ENCODE results near the gene DENND5A.
"Not testable (repeated sequence)": the region's sequence is repeated elsewhere in the genome, so short reads cannot be mapped to it uniquely, and the experiment has no call there.

Gene DENND5A

GRCh38 chr11:9209604-9210003 lies 55.5 kb downstream of the DENND5A start:
- Mint-ChIP-seq H3K27ac (peak overlapping the region; percentile 82), H3K4me3 (peak overlapping the region; percentile 55), H3K4me1 (ENCODE audit: low read depth) (peaks cover 66% of the 10 kb centered on the region)
- not testable (repeated sequence) for H3K9me3 Mint-ChIP-seq (ENCODE audit: low read depth); H3K36me3 Mint-ChIP-seq; H3K27me3 Mint-ChIP-seq

DNA sequence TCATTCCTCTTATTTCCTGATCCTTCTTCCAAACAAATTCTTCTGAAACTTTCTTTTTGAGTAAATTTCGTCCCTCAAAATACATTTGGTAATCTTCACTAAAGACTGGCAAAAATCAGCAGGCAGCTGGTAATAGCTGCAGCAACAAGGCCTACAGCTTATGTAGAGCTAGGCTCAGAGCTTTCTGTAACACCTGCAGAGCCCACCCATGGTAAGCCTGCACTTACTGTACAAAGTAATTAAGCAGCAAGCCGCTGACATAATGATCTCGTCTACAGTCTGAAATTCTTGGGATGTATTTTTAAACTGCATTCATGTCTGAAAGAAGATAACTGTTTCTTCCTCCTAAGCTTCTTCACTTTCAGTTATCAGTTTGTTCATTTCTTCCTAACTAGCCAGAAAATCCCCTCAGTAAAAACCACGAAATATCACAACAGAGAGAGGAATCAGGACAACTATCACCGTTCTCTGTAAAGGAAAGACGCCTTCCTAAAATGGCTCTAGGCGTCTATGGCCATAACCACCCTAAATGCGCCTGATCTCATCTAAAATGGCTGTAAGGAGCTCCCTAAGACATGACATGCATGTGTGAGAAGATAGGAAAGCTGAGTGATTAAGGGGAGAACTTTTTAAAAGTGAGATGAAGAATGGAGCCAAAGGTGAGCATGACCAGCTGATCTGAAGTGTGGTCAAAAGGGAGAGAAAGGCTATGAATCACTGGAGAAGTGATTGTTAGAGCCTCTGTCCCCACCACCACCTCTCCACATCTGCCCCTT lies 56.2 kb downstream of the DENND5A start:
- Mint-ChIP-seq H3K4me1 (ENCODE audit: low read depth) (peaks cover 63% of the 10 kb centered on the region), H3K27me3 (no peaks in the 10 kb centered on the region), H3K36me3 (no peaks in the 10 kb centered on the region), H3K27ac (peak overlapping the region; percentile 82), H3K4me3 (peak overlapping the region; percentile 55), H3K9me3 (ENCODE audit: low read depth) (no peaks in the 10 kb centered on the region)

- no peaks in the 10 kb centered on the region for H3K27me3 Mint-ChIP-seq
- H3K27ac Mint-ChIP-seq, result no peak overlapping the region
- H3K4me1 Mint-ChIP-seq (ENCODE audit: low read depth), result peaks cover 69% of the 10 kb centered on the region
- H3K36me3 Mint-ChIP-seq, result peaks cover 8% of the 10 kb centered on the region
- H3K4me3 Mint-ChIP-seq, result no peak overlapping the region
- H3K9me3 Mint-ChIP-seq (ENCODE audit: low read depth), result no peaks in the 10 kb centered on the region
Measured at GRCh38 chr11:9207229-9207628, 57.9 kb downstream of the DENND5A start.

DNA sequence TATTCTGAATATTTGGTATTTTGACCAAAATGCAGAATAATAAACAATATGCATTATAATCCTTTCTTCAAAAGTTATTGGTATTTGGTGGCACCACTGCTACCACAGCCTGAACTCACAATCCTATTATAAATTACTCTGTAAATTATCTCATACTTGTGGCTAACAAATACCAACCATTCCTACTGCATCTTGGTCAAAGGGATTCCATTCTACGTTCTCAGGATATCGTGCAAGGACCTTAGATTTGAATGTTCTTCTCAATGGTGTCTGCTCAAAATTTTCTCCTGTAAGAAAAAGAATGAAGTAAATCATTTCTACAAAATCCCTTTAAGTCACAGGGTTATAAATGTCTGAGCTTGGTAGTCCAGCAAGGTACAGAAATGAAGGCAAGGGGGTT lies 58.7 kb downstream of the DENND5A start:
- Mint-ChIP-seq H3K36me3 (peaks cover 12% of the 10 kb centered on the region), H3K27ac (no peak overlapping the region), H3K4me3 (no peak overlapping the region), H3K27me3 (no peaks in the 10 kb centered on the region), H3K9me3 (ENCODE audit: low read depth) (no peaks in the 10 kb centered on the region), H3K4me1 (ENCODE audit: low read depth) (peaks cover 69% of the 10 kb centered on the region)

DNA sequence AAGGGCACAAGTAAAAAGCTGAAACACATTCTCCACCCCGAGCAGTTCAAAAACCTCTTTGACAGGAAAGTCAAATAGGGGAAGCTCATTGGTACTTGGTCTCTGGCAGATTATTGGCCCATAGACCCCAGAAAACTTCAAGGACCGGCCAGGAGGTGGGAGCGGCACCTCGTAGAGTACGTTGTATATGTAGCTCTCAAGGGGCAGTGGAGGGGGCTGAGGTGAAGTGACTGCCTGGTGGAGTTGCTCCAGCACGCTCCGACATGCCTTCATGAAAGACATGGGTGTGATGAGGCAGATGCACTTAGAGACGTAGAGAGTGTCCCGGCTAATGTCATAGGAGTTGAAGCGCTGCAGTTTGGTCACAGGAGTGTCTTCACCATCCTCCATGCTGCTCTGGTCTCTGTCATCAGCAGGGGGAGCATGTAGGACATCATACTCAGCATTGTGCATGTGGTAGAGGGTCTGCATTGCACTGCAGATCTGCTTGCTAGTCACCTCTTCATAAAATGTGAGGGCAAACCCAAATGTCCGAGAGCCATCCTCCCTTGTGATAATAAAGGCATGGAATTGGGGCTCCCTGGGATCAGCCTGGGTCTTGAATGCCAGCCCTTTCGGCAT lies 61.3 kb downstream of the DENND5A start:
- Mint-ChIP-seq H3K27ac (no peak overlapping the region), H3K27me3 (no peaks in the 10 kb centered on the region), H3K4me1 (ENCODE audit: low read depth) (peaks cover 55% of the 10 kb centered on the region), H3K9me3 (ENCODE audit: low read depth) (no peaks in the 10 kb centered on the region), H3K36me3 (peaks cover 12% of the 10 kb centered on the region), H3K4me3 (no peak overlapping the region)

GRCh38 chr11:9201372-9202162 lies 63.6 kb downstream of the DENND5A start:
- peaks cover 14% of the 10 kb centered on the region for H3K36me3 Mint-ChIP-seq
- H3K4me1 Mint-ChIP-seq (ENCODE audit: low read depth), result peaks cover 35% of the 10 kb centered on the region
- H3K27ac Mint-ChIP-seq, result peak overlapping the region; percentile 22
- no peak overlapping the region for H3K4me3 Mint-ChIP-seq
- H3K27me3 Mint-ChIP-seq, result no peaks in the 10 kb centered on the region
- no peaks in the 10 kb centered on the region for H3K9me3 Mint-ChIP-seq (ENCODE audit: low read depth)

DNA sequence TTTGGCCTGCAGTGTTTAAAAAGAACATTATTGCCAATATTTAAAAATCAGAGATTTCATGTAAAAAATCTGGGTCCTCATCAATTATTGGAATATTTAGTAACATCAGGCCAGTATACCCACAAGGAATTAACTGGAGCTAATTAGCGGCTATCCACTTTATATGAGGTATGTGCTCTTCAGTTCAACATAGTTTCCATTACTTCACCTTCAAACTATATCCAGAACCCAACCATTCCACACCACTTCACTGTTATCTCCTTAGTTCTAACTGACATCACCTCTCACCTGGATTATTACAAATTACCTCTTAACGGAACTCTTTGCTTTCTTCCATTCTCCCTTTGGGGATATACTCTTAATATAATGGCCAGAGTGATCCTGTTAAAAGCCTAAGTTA lies 64.7 kb downstream of the DENND5A start:
- H3K36me3 Mint-ChIP-seq, result peaks cover 14% of the 10 kb centered on the region
- H3K27ac Mint-ChIP-seq, result no peak overlapping the region
- H3K9me3 Mint-ChIP-seq (ENCODE audit: low read depth), result no peaks in the 10 kb centered on the region
- peaks cover 37% of the 10 kb centered on the region for H3K4me1 Mint-ChIP-seq (ENCODE audit: low read depth)
- H3K4me3 Mint-ChIP-seq, result no peak overlapping the region
- no peaks in the 10 kb centered on the region for H3K27me3 Mint-ChIP-seq

DNA sequence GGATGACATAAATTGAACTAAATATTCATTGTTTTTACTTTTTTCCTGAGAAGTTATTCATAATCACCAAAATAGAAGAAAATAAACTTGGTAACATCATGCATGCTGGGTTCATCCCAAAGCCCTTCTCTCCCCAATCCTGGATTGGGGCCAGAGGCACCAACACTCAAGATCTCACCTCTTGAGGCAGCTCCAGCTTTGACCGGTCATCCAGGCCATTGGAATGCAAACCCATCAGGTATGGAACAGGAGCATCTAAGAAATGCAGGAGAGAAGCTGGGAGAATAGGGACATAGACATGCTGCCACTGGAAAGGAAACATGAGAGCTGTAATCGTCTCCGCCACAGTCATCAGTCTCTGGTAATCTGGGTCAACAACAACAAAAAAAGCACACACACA lies 71.8 kb downstream of the DENND5A start:
- Mint-ChIP-seq H3K36me3 (peaks cover 28% of the 10 kb centered on the region), H3K27me3 (no peaks in the 10 kb centered on the region), H3K9me3 (ENCODE audit: low read depth) (no peaks in the 10 kb centered on the region), H3K27ac (no peak overlapping the region), H3K4me1 (ENCODE audit: low read depth) (peaks cover 4% of the 10 kb centered on the region), H3K4me3 (no peak overlapping the region)

GRCh38 chr11:9192561-9192960 lies 72.6 kb downstream of the DENND5A start:
- Mint-ChIP-seq H3K27me3 (no peaks in the 10 kb centered on the region), H3K9me3 (ENCODE audit: low read depth) (no peaks in the 10 kb centered on the region), H3K4me3 (no peak overlapping the region), H3K36me3 (peaks cover 32% of the 10 kb centered on the region), H3K4me1 (ENCODE audit: low read depth) (peaks cover 4% of the 10 kb centered on the region), H3K27ac (no peak overlapping the region)

DNA sequence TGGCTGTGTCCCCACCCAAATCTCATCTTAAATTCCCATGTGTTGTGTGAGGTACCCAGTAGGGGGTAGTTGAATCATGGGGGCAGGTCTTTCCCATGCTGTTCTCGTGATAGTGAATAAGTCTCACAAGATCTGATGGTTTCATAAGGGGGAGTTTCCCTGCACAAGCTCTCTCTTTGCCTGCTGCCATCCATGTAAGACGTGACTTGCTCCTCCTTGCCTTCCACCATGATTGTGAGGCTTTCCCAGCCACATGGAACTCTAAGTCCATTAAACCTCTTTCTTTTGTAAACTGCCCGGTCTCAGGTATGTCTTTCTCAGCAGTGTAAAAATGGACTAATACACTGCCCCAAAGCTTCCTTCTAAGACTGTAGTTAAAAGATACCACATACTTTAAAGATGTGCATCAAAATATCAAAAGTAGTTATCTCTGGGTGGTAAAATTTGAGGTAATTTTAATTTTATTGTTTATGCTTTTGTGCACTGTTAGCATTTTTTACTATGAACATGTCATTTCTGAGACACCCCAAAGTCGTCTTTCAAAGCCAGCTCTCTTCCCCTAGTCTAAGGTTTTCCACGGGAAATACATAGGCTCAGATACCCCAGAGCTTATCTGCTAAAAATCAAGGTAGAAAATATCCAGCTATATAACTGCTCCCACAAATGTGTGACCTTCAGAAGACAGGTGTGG lies 74.7 kb downstream of the DENND5A start:
- not testable (repeated sequence) for H3K9me3 Mint-ChIP-seq (ENCODE audit: low read depth); H3K27me3 Mint-ChIP-seq; H3K4me3 Mint-ChIP-seq; H3K4me1 Mint-ChIP-seq (ENCODE audit: low read depth); H3K27ac Mint-ChIP-seq
- H3K36me3 Mint-ChIP-seq, result peaks cover 36% of the 10 kb centered on the region

DNA sequence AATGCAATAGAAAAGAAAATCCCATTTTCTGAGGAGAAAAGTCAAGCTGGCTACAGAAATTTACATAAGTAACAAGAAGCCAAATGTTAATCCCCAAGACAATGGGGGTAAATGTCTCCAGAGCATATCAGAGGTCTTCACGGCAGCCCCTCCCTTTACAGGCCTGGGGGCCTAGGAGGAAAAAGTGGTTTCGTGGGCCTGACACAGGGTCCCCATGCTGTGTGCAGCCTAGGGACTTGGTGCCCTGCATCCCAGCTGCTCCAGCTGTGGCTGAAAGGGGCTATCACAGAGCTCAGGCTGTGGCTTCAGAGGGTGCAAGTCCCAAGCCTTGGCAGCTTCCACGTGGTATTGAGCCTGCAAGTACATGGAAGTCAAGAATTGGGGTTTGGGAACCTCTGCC lies 76.3 kb downstream of the DENND5A start:
- not testable (repeated sequence) for H3K4me3 Mint-ChIP-seq; H3K4me1 Mint-ChIP-seq (ENCODE audit: low read depth); H3K27me3 Mint-ChIP-seq; H3K27ac Mint-ChIP-seq; H3K9me3 Mint-ChIP-seq (ENCODE audit: low read depth)
- H3K36me3 Mint-ChIP-seq, result peaks cover 35% of the 10 kb centered on the region

DNA sequence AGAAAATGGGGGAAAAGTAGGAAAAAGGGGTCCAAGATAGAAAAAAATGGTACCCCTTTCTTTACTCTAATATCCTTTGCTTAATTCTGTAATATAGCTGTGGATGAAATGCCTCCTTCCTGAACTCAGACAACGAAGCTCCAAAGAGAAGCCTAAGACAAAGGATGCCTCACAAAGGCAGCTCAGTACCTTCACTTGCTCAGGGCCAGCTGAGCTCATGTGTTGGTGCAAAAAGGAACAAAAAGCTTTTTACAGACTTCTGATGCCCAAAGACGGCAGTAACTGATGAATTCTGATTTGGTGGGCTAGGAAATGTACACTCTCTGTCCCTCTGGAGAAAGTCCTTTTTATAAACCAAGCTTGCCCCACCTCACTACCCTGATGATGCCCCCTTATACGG lies 77.5 kb downstream of the DENND5A start:
- no peak overlapping the region for H3K4me3 Mint-ChIP-seq
- H3K36me3 Mint-ChIP-seq, result peaks cover 30% of the 10 kb centered on the region
- no peak overlapping the region for H3K27ac Mint-ChIP-seq
- no peaks in the 10 kb centered on the region for H3K9me3 Mint-ChIP-seq (ENCODE audit: low read depth)
- no peaks in the 10 kb centered on the region for H3K4me1 Mint-ChIP-seq (ENCODE audit: low read depth)
- H3K27me3 Mint-ChIP-seq, result no peaks in the 10 kb centered on the region

DNA sequence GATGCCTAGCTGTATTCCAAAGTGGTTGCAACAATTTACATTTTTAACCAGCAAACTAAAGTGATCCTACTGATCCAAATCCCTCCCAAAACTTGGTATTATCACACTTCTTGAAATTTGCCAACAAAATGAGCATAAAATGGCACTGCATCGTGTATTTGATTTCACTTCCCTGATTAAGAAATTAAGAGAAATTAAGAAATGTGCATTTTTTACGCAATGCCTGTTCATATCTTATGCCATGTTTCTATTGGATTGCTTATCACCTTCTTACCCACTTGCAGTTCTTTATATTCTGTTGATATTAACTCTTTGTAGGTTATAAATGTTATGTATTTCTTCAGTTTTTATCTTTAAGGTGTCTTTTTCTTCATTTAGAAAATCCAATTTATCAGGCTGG lies 80.6 kb downstream of the DENND5A start:
- Mint-ChIP-seq H3K36me3 (peaks cover 19% of the 10 kb centered on the region), H3K27me3 (no peaks in the 10 kb centered on the region), H3K27ac (no peak overlapping the region), H3K4me3 (no peak overlapping the region), H3K4me1 (ENCODE audit: low read depth) (no peaks in the 10 kb centered on the region), H3K9me3 (ENCODE audit: low read depth) (no peaks in the 10 kb centered on the region)

DNA sequence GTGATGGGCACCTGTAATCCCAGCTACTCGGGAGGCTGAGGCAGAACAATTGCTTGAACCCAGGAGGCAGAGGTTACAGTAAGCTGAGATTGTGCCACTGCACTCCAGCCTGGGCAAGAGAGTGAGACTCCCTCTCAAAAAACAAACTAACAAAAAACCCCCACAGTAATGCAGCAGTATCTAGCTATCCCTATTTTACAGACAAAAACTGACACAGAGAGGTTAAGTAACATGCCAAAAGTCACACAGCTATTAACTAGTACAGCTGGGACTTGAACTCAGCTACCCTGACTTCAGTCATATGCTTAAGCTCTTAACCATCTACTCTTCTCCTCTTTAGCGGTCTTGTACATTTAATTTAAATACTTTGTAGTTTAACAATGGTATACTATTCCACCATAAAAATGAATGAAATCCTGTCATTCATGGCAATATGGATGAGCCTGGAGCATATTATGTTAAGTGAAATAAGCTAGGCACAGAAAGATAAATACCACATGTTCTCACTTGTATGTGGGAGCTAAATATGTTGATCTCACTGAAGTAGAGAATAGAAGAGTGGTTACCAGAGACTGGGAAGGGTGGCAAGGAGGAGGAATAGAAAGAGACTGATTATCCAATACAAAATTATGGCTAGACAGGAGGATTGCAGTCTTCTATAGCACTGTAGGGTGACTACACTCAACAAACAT lies 82.8 kb downstream of the DENND5A start:
- Mint-ChIP-seq H3K4me1 (ENCODE audit: low read depth) (no peaks in the 10 kb centered on the region), H3K27me3 (no peaks in the 10 kb centered on the region), H3K27ac (no peak overlapping the region), H3K36me3 (peaks cover 16% of the 10 kb centered on the region), H3K9me3 (ENCODE audit: low read depth) (no peaks in the 10 kb centered on the region), H3K4me3 (no peak overlapping the region)
